K562 (cell line): ENCODE data around the gene KRTAP10-6. TPM values are rescaled to one million over a fixed set of nuclear protein-coding genes. Genes with fewer than 3 reads are reported as not detected.

ENCODE experiments used
- ATAC-seq: fragments of 200-7000 bp; cut with Tn5 transposase; 3 replicates; pipeline ENCODE4 v1.9.1; 2020; ENCODE audit warnings: moderate library complexity
- BruUV-seq: library from RNA; stranded (reverse); fragments of 400-500 nt; replicated peaks from 2 replicates; lab custom pipeline; 2021; lab: Mats Ljungman, UMichigan
- CTCF ChIA-PET: fragments of 300-600 bp; formaldehyde crosslinking; extraction: SDS; loops from one replicate; lab custom pipeline; 2021; ENCODE audit warnings: low intra/inter-chr PET ratio; lab: Yijun Ruan, JAX
- POLR2A ChIA-PET: fragments of 300-600, 350-650 bp; sonication (Branson Sonifier 250); formaldehyde crosslinking; extraction: SDS; loops from one replicate; lab custom pipeline; 2021; ENCODE audit warnings: antibody characterized with exemption, inconsistent platforms; lab: Yijun Ruan, JAX
- DNase-seq, 4 experiments: peaks; one replicate each; pipeline versions ENCODE4 v3.0.0 to v3.0.0-alpha.2; 2011 to 2018; ENCODE audit warnings: low spot score in 3 of 4, mixed read lengths in 3 of 4; ENCODE audit errors: extremely low read depth in 1 of 4
- FAIRE-seq: peaks from 2 replicates; lab custom pipeline; 2011; peaks lifted over from hg19 to GRCh38; lab: Jason Lieb, UNC
- H2AFZ ChIP-seq: 2 replicates; pipeline ENCODE4 v1.6.0; 2011; ENCODE audit warnings: low read depth, low read length, control low read depth, inconsistent platforms
- H3K27ac ChIP-seq: fragments of 200-600 bp; 3 replicates; pipeline ENCODE4 v1.8.0; 2011; ENCODE audit warnings: low read depth, mild to moderate bottlenecking, control low read depth, inconsistent platforms, low read length, moderate library complexity, mixed read lengths; ENCODE audit errors: extremely low read depth
- H3K27me3 ChIP-seq, 2 experiments: fragments of 300-600 bp in 1 of 2; 2 replicates in 1 of 2; 3 replicates in 1 of 2; pipeline versions ENCODE4 v1.6.0 to v1.8.0; 2011; ENCODE audit warnings: inconsistent platforms in 2 of 2, low read length in 2 of 2, mild to moderate bottlenecking in 1 of 2, mixed read lengths in 1 of 2, moderate library complexity in 1 of 2; ENCODE audit not compliant: control insufficient read depth in 2 of 2, insufficient read depth in 2 of 2
- H3K36me3 ChIP-seq: fragments of 300-600 bp; 3 replicates; pipeline ENCODE4 v1.8.0; 2011; ENCODE audit warnings: mild to moderate bottlenecking, low read length, inconsistent platforms; ENCODE audit not compliant: control insufficient read depth, insufficient read depth
- H3K4me1 ChIP-seq, 2 experiments: fragments of 200-600 bp in 1 of 2; replicated peaks in 1 of 2; 2 replicates in 1 of 2; 3 replicates in 1 of 2; pipeline versions ENCODE4 v1.5.1 to v1.8.0; 2011; ENCODE audit warnings: inconsistent platforms in 2 of 2, low read length in 2 of 2, mild to moderate bottlenecking in 1 of 2, mixed read lengths in 1 of 2, moderate library complexity in 1 of 2; ENCODE audit not compliant: control insufficient read depth in 2 of 2, insufficient read depth in 2 of 2
- H3K4me2 ChIP-seq: 2 replicates; pipeline ENCODE4 v1.6.1; 2011; ENCODE audit warnings: low read length, control low read depth, inconsistent platforms, mixed read lengths; ENCODE audit not compliant: insufficient read depth
- H3K4me3 ChIP-seq: fragments of 200-600 bp; sonication (generic), shearing (Covaris generic); 2 replicates; pipeline ENCODE4 v1.5.1; 2016; ENCODE audit warnings: control low read depth, inconsistent platforms
- H3K79me2 ChIP-seq: fragments of 200-600 bp; 3 replicates; pipeline ENCODE4 v1.8.0; 2011; ENCODE audit warnings: low read length, inconsistent platforms; ENCODE audit not compliant: control insufficient read depth, insufficient read depth
- H3K9ac ChIP-seq, 2 experiments: 2 replicates each; pipeline versions ENCODE4 v1.6.0 to v1.6.1; 2011; ENCODE audit warnings: low read depth in 2 of 2, low read length in 2 of 2, control low read depth in 1 of 2, inconsistent platforms in 1 of 2, mild to moderate bottlenecking in 1 of 2, mixed read lengths in 1 of 2; ENCODE audit not compliant: insufficient read depth in 1 of 2
- H3K9me1 ChIP-seq: one replicate; pipeline ENCODE4 v1.6.0; 2011; ENCODE audit warnings: inconsistent platforms, mild to moderate bottlenecking, low read length, moderate library complexity; ENCODE audit not compliant: control insufficient read depth, insufficient read depth
- H3K9me3 ChIP-seq: replicated peaks from 2 replicates; pipeline ENCODE4 v1.5.1; 2011; ENCODE audit warnings: low read depth, low read length, inconsistent platforms; ENCODE audit not compliant: control insufficient read depth, insufficient read depth
- H4K20me1 ChIP-seq: replicated peaks from 2 replicates; pipeline ENCODE4 v1.6.1; 2011; ENCODE audit warnings: low read length, inconsistent platforms, mixed read lengths; ENCODE audit not compliant: control insufficient read depth, insufficient read depth
- ATF3 ChIP-seq, 2 experiments: fragments of 450-650 bp in 1 of 2; sonication (generic) in 1 of 2; formaldehyde crosslinking in 1 of 2; IDR thresholded peaks in 1 of 2; conservative IDR thresholded peaks in 1 of 2; 2 replicates each; pipeline versions ENCODE4 v1.6.1 to v1.8.1; 2016 to 2023; ENCODE audit warnings: mild to moderate bottlenecking in 2 of 2, moderate library complexity in 2 of 2, inconsistent platforms in 1 of 2, missing genetic modification reagents in 1 of 2
- BMI1 ChIP-seq: fragments of 150-350 bp; IDR thresholded peaks from 2 replicates; pipeline ENCODE4 v1.6.1; 2014; ENCODE audit warnings: low read length
- DDX20 ChIP-seq: fragments of 450-650 bp; IDR thresholded peaks from 2 replicates; pipeline ENCODE4 v1.6.1; 2016; ENCODE audit warnings: missing genetic modification characterization, low read depth, mild to moderate bottlenecking, missing compliant biosample characterization, moderate library complexity
- ETV6 ChIP-seq, 3 experiments: fragments of 150-350 bp in 1 of 3; sonication (generic) in 1 of 3; formaldehyde crosslinking in 1 of 3; IDR thresholded peaks; 2 replicates each; pipeline versions ENCODE4 v1.6.1 to v1.8.0; 2014 to 2022; ENCODE audit warnings: borderline replicate concordance in 2 of 3, low read depth in 2 of 3, antibody characterized with exemption in 1 of 3, low read length in 1 of 3, mild to moderate bottlenecking in 1 of 3, missing genetic modification reagents in 1 of 3
- FOXK1 ChIP-seq: sonication (generic); formaldehyde crosslinking; IDR thresholded peaks from 2 replicates; pipeline ENCODE4 v1.8.0; 2022; ENCODE audit warnings: missing genetic modification reagents, mild to moderate bottlenecking, borderline replicate concordance
- MCM7 ChIP-seq, 2 experiments: fragments of 450-650 bp; IDR thresholded peaks; 2 replicates each; pipeline ENCODE4 v1.6.1; 2016 to 2018
- MXD1 ChIP-seq: fragments of 250-450 bp; sonication (Bioruptor Pico); IDR thresholded peaks from 2 replicates; pipeline ENCODE4 v1.8.0; 2021; ENCODE audit warnings: borderline replicate concordance, mild to moderate bottlenecking, moderate library complexity; ENCODE audit not compliant: poor library complexity, severe bottlenecking
- NFIC ChIP-seq: fragments of 450-650 bp; IDR thresholded peaks from 2 replicates; pipeline ENCODE4 v1.6.1; 2017; ENCODE audit warnings: mild to moderate bottlenecking, inconsistent platforms
- POLR2AphosphoS5 ChIP-seq: IDR thresholded peaks from 2 replicates; pipeline ENCODE4 v1.6.1; 2011; ENCODE audit warnings: mild to moderate bottlenecking, low read depth, low read length, moderate library complexity; ENCODE audit not compliant: control insufficient read depth, insufficient read depth
- RAD51 ChIP-seq: fragments of 450-650 bp; IDR thresholded peaks from 2 replicates; pipeline ENCODE4 v1.7.1; 2016; ENCODE audit warnings: low read depth, mild to moderate bottlenecking, borderline replicate concordance
- SRF ChIP-seq, 2 experiments: fragments of 250-450, 450-650 bp in 1 of 2; sonication (Bioruptor Pico) in 1 of 2; sonication (generic) in 1 of 2; formaldehyde crosslinking; IDR thresholded peaks; 2 replicates each; pipeline versions ENCODE4 v1.5.0 to v1.5.1; 2020 to 2022; ENCODE audit warnings: mild to moderate bottlenecking in 1 of 2, missing genetic modification reagents in 1 of 2
- THRB ChIP-seq: fragments of 450-650 bp; formaldehyde crosslinking; conservative IDR thresholded peaks from 2 replicates; pipeline ENCODE4 v1.4.0; 2022; ENCODE audit warnings: mild to moderate bottlenecking, missing genetic modification characterization
- ZFP1 ChIP-seq: fragments of 450-650 bp; formaldehyde crosslinking; IDR thresholded peaks from 2 replicates; pipeline ENCODE4 v1.4.0; 2020; ENCODE audit warnings: mild to moderate bottlenecking, mixed read lengths
- ZNF140 ChIP-seq: fragments of 250-450 bp; sonication (Bioruptor Pico); IDR thresholded peaks from 2 replicates; pipeline ENCODE4 v1.8.0; 2021; ENCODE audit warnings: moderate library complexity, mild to moderate bottlenecking, inconsistent platforms
- whole genome bisulfite sequencing: fragments of 100-300 bp; shearing (Covaris generic); methylation state at CpG from one replicate; pipeline ENCODE4 v1.1.6; 2016; ENCODE audit warnings: low coverage, mixed read lengths; ENCODE audit not compliant: insufficient coverage; ENCODE audit errors: missing lambda C conversion rate; 5-methylcytosine and 5-hydroxymethylcytosine counted together
- in situ Hi-C: fragments of 300-500 bp; cut with MboI; formaldehyde crosslinking; loops from 4 replicates; pipeline ENCODE4 v1.15.0; 2018; ENCODE audit warnings: inconsistent platforms, mixed read lengths
- intact Hi-C: fragments of 100-400 bp; cut with micrococcal nuclease; formaldehyde crosslinking; loops from 2 replicates; pipeline ENCODE4 v1.14.2; 2022
- polyA plus RNA-seq, 8 experiments: library from polyadenylated mRNA; depleted of rRNA in 4 of 8; stranded (reverse) in 5 of 8; unstranded in 3 of 8; fragments of >200 nt; fragmentation: Nextera tagmentation in 2 of 8; fragmentation: Illumina TruSeq in 1 of 8; extraction: Ambion mirVana in 2 of 8; extraction: Trizol in 1 of 8; gene quantifications; 2 replicates each; pipeline versions ENCODE4 v1.2.1 to v1.2.3, GENCODE V29; 2011 to 2014; ENCODE audit warnings: inconsistent platforms in 1 of 8, missing spikeins in 1 of 8
- total RNA-seq, 7 experiments: library from RNA; depleted of rRNA in 6 of 7; stranded (reverse); fragments of >200 nt in 6 of 7; fragmentation: Illumina TruSeq in 2 of 7; extraction: Trizol in 2 of 7; gene quantifications; 2 replicates each; pipeline versions ENCODE4 v1.2.1 to v1.2.3, GENCODE V29; 2011 to 2021; ENCODE audit warnings: low replicate concordance in 1 of 7

The KRTAP10-6 gene
- total and polyA plus RNA-seq, 9 of the 15 experiments (the other 6 are each of a cell fraction or from before 2014, with no cell fraction given) = not detected

- Histone ChIP-seq H3K9me1 (no peaks in the 10 kb centered on the region), H3K27me3 (peaks cover 46 to 71% of the 10 kb centered on the region in 2 experiments), H3K9ac (no peak overlapping the region), H4K20me1 (0 out of 2 replicates have a peak, but pooled peaks cover 2% of the 10 kb centered on the region), H3K36me3 (no peaks in the 10 kb centered on the region), H3K9me3 (no peaks in the 10 kb centered on the region), H3K79me2 (no peaks in the 10 kb centered on the region), H3K4me1 (no peaks in the 10 kb centered on the region; a peak in 1 of 5 replicates), H3K27ac (no peak overlapping the region), H3K4me3 (no peak overlapping the region), H3K4me2 (no peak overlapping the region), H2AFZ (no peak overlapping the region)
- 0% methylated on average over 12 of the region's 13 CpGs for WGBS
- TF ChIP-seq RAD51 (no peak), BMI1 (no peak), NFIC (no peak), FOXK1 (CRISPR knock-in tag) (no peak), MCM7 (IDR thresholded peaks at IDR 0.05) (no peak), POLR2AphosphoS5 (no peak), THRB (CRISPR knock-in tag) (no peak), ATF3 (IDR thresholded peaks at IDR 0.05) (no peak), ATF3 (CRISPR knock-in tag; conservative IDR thresholded peaks at IDR 0.05) (no peak), SRF (CRISPR knock-in tag; IDR thresholded peaks at IDR 0.05) (no peak), ETV6 (IDR thresholded peaks at IDR 0.05; ENCODE audit: borderline replicate concordance in 1 of 2, low read depth in 2 of 2, low read length in 1 of 2) (no peak), ETV6 (CRISPR knock-in tag; IDR thresholded peaks at IDR 0.05; ENCODE audit: borderline replicate concordance) (no peak), ZFP1 (CRISPR knock-in tag) (no peak), DDX20 (no peak), ZNF140 (CRISPR knock-in tag) (no peak), MXD1 (CRISPR knock-in tag) (no peak)
- ATAC-seq = peak; percentile 40; the same call in 2 of the 3 replicates
- POLR2A ChIA-PET = interaction anchor here (1.6 kb wide), 1 partner anchor 15 kb away, joined by 3 read pairs; no protein-coding TSS in a partner anchor
- FAIRE-seq = no peak
- in situ Hi-C loops (no loop called here), intact Hi-C loops (no loop called here)
- CTCF ChIA-PET = no interaction called here
- no peak for DNase-seq
- BruUV-seq = no TSS peak
Observed at GRCh38 chr21:44555200-44555875, 37.0 kb downstream of the KRTAP10-6 start.
